Colon (tissue), 2 donors: ENCODE measurements around the gene KIF26B.

Source experiments
- FAIRE-seq: peaks from 2 replicates; lab custom pipeline; 2012; peaks lifted over from hg19 to GRCh38; lab: Jason Lieb, UNC
- donor health status: control.
- donor health status: control.

The KIF26B gene

DNA sequence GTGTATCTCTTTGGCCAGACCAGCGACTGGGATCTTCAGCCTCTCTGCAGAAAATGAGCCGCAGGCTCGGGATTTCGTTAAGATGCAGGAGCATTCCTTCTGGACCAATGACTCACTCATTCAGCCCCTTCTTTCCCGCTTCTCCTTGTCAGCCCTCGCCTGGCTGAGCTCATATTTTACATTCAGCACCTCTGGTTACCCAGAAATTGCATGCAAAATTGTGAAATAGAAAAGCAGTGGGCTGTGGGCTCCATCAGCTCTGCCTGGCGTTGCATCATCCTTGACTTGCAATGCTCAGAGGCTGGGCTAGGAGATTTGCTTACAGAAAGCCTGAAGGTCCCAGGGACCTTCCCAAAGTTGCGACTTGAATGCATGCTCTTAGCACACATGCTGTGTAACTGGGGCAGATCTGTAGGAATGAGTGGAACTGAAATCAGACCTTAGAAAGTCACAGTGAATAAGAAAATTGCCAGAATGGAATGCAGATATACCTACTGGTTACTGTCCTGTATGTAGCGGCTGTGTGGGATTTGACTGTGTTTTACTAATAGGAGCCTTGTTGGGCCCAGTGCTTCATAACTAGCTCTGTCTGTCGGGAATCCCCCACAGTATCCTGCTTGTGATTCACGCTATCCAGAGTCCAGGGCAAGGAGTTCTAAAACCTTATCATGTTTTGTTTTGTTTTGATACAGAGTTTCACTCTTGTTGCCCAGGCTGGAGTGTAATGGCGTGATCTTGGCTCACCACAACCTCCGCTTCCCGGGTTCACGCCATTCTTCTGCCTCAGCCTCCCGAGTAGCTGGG lies 444.8 kb downstream of the KIF26B start:
- FAIRE-seq: no peak

DNA sequence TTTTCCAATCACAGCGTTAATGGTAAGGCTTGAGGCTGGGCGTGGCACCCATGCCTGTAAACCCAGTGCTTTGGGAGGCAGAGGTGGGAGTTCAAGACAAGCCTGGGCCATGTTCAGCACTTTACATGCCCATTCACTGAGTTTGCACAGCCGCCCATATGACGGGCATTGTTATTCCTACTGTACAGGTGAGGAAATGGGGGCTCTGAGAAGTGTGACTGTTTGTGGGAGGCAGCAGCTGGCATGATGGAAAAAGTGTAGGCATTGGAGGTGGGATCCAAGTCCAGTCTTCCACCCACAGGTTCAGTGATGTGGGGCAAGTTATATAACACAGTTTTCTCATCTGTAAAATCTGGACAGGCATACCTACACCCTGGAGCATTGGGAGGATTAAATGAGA lies 445.9 kb downstream of the KIF26B start:
- no peak for FAIRE-seq

DNA sequence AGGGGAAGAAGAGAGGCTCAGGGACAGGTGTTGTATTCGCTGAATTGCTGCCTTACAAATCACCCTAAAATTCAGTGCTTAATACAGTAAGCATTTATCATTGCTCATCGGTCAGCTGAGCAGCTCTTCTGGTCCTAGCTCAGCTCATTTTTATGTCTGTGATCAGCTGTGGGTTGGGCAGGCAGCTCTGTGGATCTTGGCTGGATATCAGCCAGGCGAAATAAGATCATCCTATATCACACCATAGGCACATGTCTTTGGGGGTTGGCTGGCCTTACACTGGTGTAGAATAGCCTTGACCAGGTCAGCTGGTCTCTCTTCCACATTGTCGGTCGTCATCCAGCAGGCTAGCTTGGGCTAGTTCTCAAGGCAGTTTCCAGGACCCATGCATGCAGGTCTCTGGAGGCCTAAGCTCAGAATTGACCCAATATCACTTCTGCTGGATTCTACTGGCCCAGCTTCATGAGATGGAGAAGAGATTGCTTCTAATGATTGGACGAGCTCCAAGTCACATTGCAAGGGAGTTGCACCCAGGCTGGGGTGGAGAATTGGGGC lies 448.6 kb downstream of the KIF26B start:
- FAIRE-seq: no peak

DNA sequence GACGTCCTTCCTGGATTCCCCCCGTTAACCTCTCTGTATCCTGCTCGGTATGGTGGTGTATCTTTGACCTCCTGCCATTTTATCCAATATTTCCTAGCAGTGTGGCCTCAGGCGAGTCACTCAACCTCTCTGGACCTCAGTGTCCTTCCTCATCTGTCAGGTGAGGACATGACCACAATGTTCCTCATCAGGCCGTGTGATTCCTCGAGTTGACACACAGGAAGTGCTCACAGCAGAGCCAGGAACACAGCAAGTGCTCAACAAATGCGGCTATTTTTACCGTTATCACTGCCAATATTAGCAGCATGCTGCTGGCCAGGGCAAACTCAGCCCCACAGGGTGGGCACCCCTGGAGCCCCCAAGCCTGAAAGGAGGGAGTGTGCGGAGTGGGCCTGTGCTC lies 450.2 kb downstream of the KIF26B start:
- FAIRE-seq: no peak

- FAIRE-seq: no peak
These were observed 450.8 kb downstream of the KIF26B start for GRCh38 chr1:245605480-245606156.

GRCh38 chr1:245606157-245606725 lies 451.5 kb downstream of the KIF26B start:
- no peak for FAIRE-seq

- no peak for FAIRE-seq
These were observed 453.5 kb downstream of the KIF26B start for GRCh38 chr1:245608271-245608670.

DNA sequence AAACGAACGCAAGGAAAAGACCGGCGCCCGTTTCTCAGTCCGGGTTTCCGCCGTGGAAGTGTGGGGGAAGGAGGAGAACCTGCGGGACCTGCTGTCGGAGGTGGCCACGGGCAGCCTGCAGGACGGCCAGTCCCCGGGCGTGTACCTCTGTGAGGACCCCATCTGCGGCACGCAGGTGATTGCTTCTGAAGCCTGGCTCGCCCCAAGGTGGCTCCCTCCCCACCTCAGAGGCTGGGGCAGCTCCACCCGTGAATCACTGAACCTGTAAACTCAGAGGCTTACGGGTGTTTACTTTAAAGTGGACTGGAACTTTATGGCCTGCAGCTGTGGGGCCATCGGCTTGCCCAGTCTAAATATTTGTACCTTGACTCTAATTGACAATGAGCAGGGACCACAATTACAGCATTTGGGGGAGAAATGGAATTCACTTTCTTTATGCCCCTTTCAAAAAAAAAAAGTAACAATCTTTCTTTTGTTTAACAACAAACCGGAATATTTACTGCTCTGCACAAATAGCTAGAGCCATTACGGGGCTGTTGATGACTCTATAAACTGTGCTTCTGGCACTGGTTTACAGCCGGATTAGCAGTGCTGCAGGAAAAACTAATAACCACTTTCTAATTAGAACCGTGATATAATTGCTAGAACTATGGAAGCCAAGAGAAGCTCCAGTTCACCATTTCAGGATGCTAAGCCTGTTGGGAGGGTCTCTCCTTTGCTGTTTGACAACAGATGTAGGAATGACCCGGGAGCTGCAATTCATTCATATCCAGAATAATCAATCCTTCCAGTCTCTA lies 454.8 kb downstream of the KIF26B start:
- FAIRE-seq: no peak

- no peak for FAIRE-seq
These were observed 456.5 kb downstream of the KIF26B start for GRCh38 chr1:245611251-245611650.

- no peak for FAIRE-seq
These were observed 459.7 kb downstream of the KIF26B start for GRCh38 chr1:245614476-245614875.

DNA sequence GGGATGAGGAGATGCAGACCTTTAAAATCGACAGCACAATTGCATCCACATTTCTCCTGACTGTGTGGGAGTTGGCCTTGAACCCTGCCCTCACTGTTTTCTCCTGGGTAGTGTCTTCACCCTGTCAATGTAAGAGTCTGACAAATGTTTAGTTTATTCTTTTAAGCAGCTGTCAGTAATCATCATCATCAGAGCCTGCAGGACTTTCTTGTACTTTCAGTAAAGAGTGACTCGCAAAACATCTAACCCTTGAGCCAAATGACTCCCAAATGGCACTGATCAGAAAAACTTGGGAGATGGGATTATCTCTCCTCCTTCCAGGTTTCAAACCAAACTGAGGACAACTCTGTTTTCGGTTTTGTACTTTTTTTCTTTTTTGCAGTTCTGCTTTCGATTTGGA lies 460.2 kb downstream of the KIF26B start:
- FAIRE-seq: no peak

DNA sequence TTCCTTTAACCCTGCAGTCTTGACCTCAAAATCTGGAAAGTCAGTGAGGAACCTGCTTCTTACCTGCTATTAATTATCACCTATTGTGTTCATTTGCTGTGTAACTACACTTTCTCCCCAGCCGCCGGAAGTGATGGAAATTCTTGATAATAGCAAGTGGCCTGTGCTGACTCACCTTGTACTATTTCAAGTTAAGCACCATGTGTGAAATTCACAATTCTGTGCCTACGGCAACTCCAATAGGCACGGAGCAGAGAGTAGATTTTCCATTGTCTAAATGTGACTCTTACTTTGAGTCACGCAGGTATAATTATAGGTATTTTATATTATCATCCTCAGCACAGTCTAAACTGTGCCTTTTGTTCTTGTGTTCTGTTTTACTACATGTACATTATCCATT lies 466.8 kb downstream of the KIF26B start:
- FAIRE-seq: no peak

GRCh38 chr1:245622332-245623014 lies 467.7 kb downstream of the KIF26B start:
- no peak for FAIRE-seq

GRCh38 chr1:245641384-245641783 lies 486.6 kb downstream of the KIF26B start:
- FAIRE-seq: no peak

- no peak for FAIRE-seq
These were observed 490.6 kb downstream of the KIF26B start for GRCh38 chr1:245645406-245645805.

DNA sequence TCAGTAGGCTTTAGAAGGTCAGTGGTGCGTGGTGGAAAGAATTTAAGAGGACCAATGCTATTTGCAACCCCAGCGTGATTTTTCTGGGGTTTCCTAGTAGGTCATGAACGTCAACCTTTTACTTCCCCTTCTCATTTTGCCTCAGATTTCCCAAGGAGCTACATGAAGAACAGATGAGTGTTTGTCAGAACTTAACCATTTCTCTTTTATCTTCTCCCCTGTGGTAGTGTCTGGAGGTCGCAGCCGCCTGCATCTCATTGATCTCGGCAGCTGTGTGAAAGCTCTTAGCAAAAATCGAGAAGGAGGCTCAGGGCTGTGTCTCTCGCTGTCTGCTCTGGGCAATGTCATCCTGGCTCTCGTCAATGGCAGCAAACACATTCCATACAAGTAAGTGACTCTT lies 491.1 kb downstream of the KIF26B start:
- no peak for FAIRE-seq

DNA sequence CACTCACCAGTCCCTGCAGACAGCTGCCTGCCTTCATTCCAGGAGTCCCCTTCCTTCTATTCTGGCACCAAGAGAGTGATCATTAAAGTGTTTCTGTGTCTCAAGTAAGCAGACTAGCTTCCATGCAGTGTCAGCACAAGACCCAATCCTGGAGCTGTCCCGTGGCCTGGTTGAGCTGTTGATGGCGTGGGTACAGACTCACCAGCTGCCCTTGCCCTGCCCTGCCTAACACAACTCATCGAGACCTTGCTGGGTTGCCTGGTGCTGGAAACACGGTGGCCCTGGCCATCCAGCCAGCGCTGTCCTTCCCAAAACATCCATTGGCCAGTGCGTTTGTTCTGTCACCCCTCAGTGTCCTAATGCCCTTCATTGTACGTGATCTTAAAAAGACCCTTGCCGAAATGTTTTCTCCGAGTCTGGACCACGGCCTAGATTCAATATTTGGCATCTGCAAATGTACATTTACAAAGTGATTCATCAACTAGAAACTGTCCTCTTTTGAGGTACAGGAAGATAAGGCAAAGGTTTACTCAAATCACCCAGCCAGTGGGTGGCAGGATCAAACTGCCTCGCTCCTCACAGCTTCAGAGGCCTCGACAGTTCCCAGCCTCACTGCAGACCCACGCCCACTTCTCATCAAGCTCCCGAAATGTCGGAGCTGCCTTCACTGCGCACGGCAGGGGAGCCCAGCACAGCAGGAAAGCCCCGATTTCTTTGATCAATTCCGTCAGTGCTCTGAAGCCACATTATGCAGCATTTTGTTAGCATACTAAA lies 494.2 kb downstream of the KIF26B start:
- no peak for FAIRE-seq

GRCh38 chr1:245649666-245650065 lies 494.9 kb downstream of the KIF26B start:
- FAIRE-seq: no peak

DNA sequence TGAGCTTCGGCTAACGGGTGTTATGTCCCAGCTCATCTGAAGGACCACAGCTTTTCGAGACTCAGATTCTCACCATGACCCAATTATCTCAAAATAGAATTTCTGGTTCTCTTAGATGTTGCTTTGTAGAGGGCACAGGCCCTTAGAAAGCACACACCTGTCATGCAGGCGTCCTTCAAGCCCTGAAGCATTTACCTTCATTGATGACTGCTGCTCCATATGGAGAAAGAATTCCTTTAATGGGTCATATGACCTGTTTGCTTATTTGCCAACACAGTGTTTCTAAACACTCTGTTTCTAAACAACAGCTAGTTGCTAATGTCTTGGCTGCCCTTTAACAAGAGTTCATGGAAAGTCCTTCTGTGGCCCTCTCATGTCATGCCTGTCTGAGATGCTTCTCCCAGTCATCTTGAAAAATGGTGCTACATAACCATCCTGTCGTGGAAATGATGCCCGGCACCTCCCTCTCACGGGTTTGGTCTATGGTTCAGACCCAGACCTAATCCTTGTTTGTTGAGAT lies 495.7 kb downstream of the KIF26B start:
- FAIRE-seq: no peak

DNA sequence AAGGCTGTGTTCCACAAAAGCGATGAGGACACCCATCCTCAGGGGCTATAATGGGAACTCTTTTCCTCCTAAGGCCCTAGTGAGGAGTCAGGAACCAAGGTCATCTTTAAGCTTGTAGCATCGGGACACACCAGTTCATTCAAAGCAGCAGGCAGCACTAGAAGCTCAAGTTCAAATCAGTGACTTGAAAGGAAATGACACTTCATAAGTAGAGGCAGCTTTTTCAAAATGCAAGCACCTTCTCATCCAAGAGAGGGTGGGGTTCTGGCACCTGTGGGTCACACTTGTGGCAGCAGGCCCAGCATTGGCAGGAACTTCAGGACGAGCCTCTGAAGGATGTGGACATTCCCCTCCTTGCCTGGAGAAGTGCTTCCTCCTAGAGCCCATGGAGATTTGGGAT lies 496.3 kb downstream of the KIF26B start:
- no peak for FAIRE-seq

DNA sequence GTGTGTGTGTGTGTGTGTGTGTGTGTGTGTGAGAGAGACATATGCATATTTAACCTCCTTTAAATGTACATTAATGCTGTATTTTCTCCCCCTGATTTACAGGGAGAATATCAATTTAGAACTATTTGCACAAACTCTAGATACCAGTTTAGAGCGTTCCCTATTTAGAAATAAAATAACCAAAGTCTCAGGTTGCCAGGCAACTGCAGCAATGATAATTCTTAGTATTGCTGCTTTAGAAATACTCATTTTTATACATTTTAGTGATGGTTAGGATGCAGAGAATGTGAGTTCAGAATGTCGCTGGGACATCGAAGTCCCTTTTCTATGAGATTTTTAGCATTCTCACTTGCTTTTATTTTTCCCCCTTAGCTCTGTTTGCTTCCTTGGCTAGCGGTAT lies 497.3 kb downstream of the KIF26B start:
- FAIRE-seq: no peak
